Brain microvascular endothelial cell (primary cell): ENCODE results near the gene ARHGAP24.

Experiments
- DNase-seq: peaks from one replicate; pipeline ENCODE4 v3.0.0-alpha.2; 2020
- H3K27ac ChIP-seq: fragments of 250-450 bp; sonication (Bioruptor Pico); 2 replicates; pipeline ENCODE4 v1.5.1; 2020; ENCODE audit warnings: mild to moderate bottlenecking, moderate library complexity
- H3K27me3 ChIP-seq: fragments of 250-450 bp; sonication (Bioruptor Pico); replicated peaks from 2 replicates; pipeline ENCODE4 v1.5.1; 2020; ENCODE audit warnings: mild to moderate bottlenecking
- H3K36me3 ChIP-seq: fragments of 250-450 bp; sonication (Bioruptor Pico); replicated peaks from 2 replicates; pipeline ENCODE4 v1.5.1; 2020; ENCODE audit warnings: mild to moderate bottlenecking
- H3K4me3 ChIP-seq: 2 replicates; pipeline ENCODE4 v1.5.1; 2011; ENCODE audit warnings: low read depth, mild to moderate bottlenecking, control low read depth, low read length, moderate library complexity
- CTCF ChIP-seq: IDR thresholded peaks from 2 replicates; pipeline ENCODE4 v1.5.1; 2011; ENCODE audit warnings: low read depth, mild to moderate bottlenecking, moderate library complexity, low read length, control low read depth, inconsistent platforms; ENCODE audit errors: missing control alignments
- in situ Hi-C: cut with HindIII; loops from 2 replicates; pipeline ENCODE4 v1.10.0; 2017; ENCODE audit warnings: low sequenced_read_pairs, low pct_ligation_motif_present

ARHGAP24 gene

GRCh38 chr4:85686398-85686797 lies 211.4 kb downstream of the ARHGAP24 start:
- DNase-seq, result no peak
- no peaks in the 10 kb centered on the region for H3K36me3 ChIP-seq
- in situ Hi-C loops, result no loop called here
- no peak overlapping the region for H3K27ac ChIP-seq
- TF ChIP-seq CTCF, result no peak
- no peak overlapping the region for H3K4me3 ChIP-seq
- no peaks in the 10 kb centered on the region for H3K27me3 ChIP-seq

GRCh38 chr4:85688055-85688740 lies 213.2 kb downstream of the ARHGAP24 start:
- Histone ChIP-seq H3K27ac (no peak overlapping the region), H3K27me3 (no peaks in the 10 kb centered on the region), H3K4me3 (no peak overlapping the region), H3K36me3 (no peaks in the 10 kb centered on the region)
- DNase-seq, result no peak
- in situ Hi-C loops, result no loop called here
- TF ChIP-seq CTCF, result no peak

GRCh38 chr4:85696661-85697060 lies 221.7 kb downstream of the ARHGAP24 start:
- no peaks in the 10 kb centered on the region for H3K27me3 ChIP-seq
- H3K27ac ChIP-seq, result no peak overlapping the region
- no peak for TF ChIP-seq CTCF
- in situ Hi-C loops, result no loop called here
- H3K4me3 ChIP-seq, result no peak overlapping the region
- H3K36me3 ChIP-seq, result no peaks in the 10 kb centered on the region
- DNase-seq, result no peak

- DNase-seq, result no peak
- Histone ChIP-seq H3K36me3 (no peaks in the 10 kb centered on the region), H3K4me3 (no peak overlapping the region), H3K27ac (no peak overlapping the region), H3K27me3 (no peaks in the 10 kb centered on the region)
- in situ Hi-C loops, result no loop called here
- no peak for TF ChIP-seq CTCF
Measured at GRCh38 chr4:85697854-85698253, 222.9 kb downstream of the ARHGAP24 start.

GRCh38 chr4:85700362-85700761 lies 225.4 kb downstream of the ARHGAP24 start:
- Histone ChIP-seq H3K27me3 (no peaks in the 10 kb centered on the region), H3K4me3 (no peak overlapping the region), H3K36me3 (no peaks in the 10 kb centered on the region), H3K27ac (no peak overlapping the region)
- no peak for DNase-seq
- in situ Hi-C loops, result no loop called here
- TF ChIP-seq CTCF, result no peak

GRCh38 chr4:85701861-85702321 lies 226.9 kb downstream of the ARHGAP24 start:
- no peaks in the 10 kb centered on the region for H3K36me3 ChIP-seq
- TF ChIP-seq CTCF, result no peak
- DNase-seq, result no peak

More at GRCh38 chr4:85701861-85702321, 226.9 kb downstream of the ARHGAP24 start:
- no peaks in the 10 kb centered on the region for H3K27me3 ChIP-seq
- no peak overlapping the region for H3K4me3 ChIP-seq
- H3K27ac ChIP-seq, result no peak overlapping the region
- in situ Hi-C loops, result no loop called here
